GM12873 (cell line): Measurements from ENCODE around the gene SAE1.

Experiments used
- CTCF ChIP-seq: IDR thresholded peaks from 2 replicates; pipeline ENCODE4 v1.5.1; 2012; ENCODE audit warnings: low read depth, mild to moderate bottlenecking, moderate library complexity, low read length, control low read depth; ENCODE audit not compliant: insufficient read depth; ENCODE audit errors: missing control alignments

The SAE1 gene

GRCh38 chr19:47253970-47254369, 123.3 kb downstream of the SAE1 start:
- no peak for TF ChIP-seq CTCF

DNA sequence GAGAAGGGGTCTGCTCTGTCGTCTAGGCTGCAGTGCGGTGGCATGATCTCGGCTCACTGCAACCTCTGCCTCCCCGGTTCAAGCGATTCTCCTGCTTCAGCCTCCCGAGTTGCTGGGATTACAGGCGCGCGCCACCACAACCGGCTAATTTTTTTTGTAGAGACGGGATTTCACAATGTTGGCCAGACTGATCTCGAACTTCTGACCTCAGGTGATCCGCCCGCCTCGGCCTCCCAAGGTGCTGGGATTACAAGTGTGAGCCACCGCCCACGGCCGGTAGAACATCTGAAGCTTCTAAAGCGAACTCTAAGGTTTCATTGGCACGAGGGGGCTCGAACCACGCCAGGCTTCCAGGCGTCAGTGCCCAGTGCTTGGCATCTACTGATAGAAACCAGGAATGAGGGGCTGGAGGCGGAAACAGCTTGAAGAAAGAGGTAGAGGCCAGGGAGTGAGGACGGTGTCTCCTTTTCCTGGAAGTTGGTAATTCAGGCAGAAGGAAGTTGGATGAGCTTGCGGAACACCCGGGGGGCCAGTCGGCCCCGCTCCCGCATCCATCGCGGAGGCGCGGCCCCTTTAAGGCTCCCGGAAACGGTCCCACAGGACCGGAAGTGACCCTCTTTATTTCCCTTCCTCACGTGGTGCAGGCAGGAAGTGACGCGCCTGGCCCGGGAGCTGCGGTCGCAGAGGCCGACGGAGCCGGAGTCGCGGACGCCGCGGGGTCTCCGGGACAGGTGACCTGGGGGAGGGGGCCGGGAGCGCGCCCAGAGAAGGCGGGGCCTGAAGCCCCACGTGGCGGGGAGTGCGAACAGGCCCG, 125.5 kb downstream of the SAE1 start, which contains the start of gene CCDC9:
Gene CCDC9, plus strand, starts transcription at position 647 of the 814 bp plus-strand sequence. CDS start 1,876 bp downstream, outside the sequence.
- TF ChIP-seq CTCF: no peak

GRCh38 chr19:47256693-47257410, 126.2 kb downstream of the SAE1 start:
- TF ChIP-seq CTCF: no peak

DNA sequence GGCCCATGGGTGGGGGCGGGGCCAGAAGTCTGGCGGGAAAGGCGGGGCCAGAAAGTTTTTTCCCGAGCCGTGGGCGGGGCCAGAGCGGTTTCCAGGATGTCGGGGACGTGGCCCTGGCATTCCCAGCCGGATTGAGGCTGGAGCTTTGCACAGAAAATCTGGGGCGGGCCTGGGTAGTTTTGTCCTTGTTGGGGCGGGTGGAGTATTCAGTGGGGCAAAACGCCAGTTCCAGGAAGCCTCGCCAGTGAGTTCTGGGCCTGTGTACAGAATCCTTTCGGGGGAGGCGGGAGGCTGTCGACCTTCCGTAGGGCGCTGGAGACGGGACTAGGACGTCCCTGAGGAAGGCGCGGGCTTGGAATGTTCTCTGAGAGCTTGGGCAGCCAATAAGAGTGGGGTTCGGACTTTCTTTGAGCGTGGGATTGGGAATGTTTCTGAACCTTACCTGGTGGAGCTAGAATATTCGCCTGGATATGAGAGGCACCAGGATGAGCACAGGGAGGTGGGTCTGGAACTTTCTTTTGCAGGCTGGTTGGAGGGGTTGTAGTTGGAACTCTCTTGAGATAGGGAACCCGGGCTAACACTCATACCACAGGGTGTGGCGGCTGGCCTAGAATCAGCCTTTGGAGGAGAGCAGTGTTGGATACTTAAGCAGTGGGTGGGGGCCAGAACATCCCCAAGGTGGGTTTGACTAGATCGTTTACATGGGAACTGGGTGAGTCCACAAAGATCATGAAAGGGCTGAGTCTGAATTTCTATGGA, 127.0 kb downstream of the SAE1 start:
- no peak for TF ChIP-seq CTCF

DNA sequence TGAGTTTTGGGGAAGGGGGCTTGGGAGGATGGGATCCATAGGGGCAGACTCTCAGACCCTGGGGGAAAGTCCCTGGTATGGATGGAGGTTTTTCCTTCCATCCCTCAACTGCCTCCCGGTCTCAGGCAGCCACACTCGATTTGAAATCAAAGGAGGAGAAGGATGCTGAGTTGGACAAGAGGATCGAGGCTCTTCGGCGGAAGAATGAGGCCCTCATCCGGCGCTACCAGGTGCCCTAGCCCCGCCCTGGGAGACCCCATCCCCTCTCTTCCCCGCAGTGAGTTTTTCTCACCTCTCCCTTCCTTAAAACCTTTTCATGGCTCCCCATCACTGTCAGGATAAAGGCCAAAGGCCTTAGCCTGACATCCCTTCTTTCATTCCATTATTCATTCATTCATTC, 127.8 kb downstream of the SAE1 start:
- no peak for TF ChIP-seq CTCF

DNA sequence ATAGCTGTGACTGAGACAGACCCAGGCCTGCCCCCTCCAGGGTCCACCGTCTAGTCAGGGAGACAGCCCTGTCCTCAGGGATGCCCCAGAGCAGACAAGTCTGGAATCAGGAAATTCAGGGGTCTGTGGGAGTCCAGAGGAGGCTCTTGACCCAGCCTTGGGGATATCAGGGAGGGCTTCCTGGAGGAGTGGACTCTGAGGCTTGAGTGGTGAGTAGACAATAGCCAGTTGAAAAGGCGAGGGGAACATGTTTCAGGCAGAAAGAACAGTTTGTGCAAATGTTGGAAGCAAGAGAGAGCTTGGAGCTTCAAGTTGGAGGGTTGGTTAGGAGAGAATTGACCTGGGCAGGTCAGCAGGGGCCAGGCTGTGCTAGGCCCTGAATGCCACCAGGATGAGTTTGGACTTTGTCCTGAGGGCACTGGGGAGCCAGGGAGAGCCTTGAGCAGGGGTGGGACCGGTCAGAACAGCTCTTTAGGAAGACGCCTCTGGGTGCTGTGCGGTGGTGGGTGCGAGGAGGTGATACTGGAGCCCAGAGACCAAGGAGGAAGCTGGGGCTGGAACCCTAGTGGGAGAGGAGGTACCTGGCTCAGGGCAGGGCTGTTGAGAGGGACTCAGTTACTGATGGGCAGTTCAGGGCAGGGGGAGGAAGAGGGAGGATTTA, 128.4 kb downstream of the SAE1 start:
- TF ChIP-seq CTCF: no peak
